MM.1S (cell line): ENCODE results near the gene IPCEF1.

Experiments
- DNase-seq: peaks from one replicate; pipeline ENCODE4 v3.0.0-alpha.2; 2015
- H2AFZ ChIP-seq: fragments of 300-600 bp; sonication (generic); 2 replicates; pipeline ENCODE4 v1.6.0; 2016; ENCODE audit warnings: antibody characterized with exemption, low read length
- H3F3A ChIP-seq: fragments of 300-600 bp; sonication (generic); 2 replicates; pipeline ENCODE4 v1.6.1; 2016; ENCODE audit warnings: mild to moderate bottlenecking, antibody characterized with exemption, low read length, moderate library complexity, mixed read lengths; ENCODE audit not compliant: insufficient read depth
- H3K27ac ChIP-seq: fragments of 300-600 bp; sonication (generic); 2 replicates; pipeline ENCODE4 v1.5.1; 2016; ENCODE audit warnings: mild to moderate bottlenecking, low read length
- H3K27me3 ChIP-seq: fragments of 300-600 bp; sonication (generic); replicated peaks from 2 replicates; pipeline ENCODE4 v1.6.0; 2016; ENCODE audit warnings: low read length; ENCODE audit not compliant: insufficient read depth
- H3K36me3 ChIP-seq: fragments of 300-600 bp; sonication (generic); replicated peaks from 2 replicates; pipeline ENCODE4 v1.6.1; 2016; ENCODE audit warnings: mild to moderate bottlenecking, low read length, mixed read lengths; ENCODE audit not compliant: insufficient read depth
- H3K4me1 ChIP-seq: fragments of 300-600 bp; sonication (generic); 2 replicates; pipeline ENCODE4 v1.6.1; 2016; ENCODE audit warnings: low read length, mixed read lengths
- H3K4me2 ChIP-seq: fragments of 300-600 bp; sonication (generic); 2 replicates; pipeline ENCODE4 v1.6.0; 2016; ENCODE audit warnings: low read depth, low read length
- H3K4me3 ChIP-seq: fragments of 300-600 bp; sonication (generic); 2 replicates; pipeline ENCODE4 v1.5.1; 2016; ENCODE audit warnings: low read length, mixed read lengths
- H3K79me2 ChIP-seq: fragments of 300-600 bp; sonication (generic); 2 replicates; pipeline ENCODE4 v1.6.1; 2016; ENCODE audit warnings: mixed run types, low read length, mixed read lengths
- H3K9ac ChIP-seq: fragments of 300-600 bp; sonication (generic); 2 replicates; pipeline ENCODE4 v1.6.1; 2016; ENCODE audit warnings: low read length, mixed read lengths
- H3K9me2 ChIP-seq: fragments of 300-600 bp; sonication (generic); replicated peaks from 2 replicates; pipeline ENCODE4 v1.6.1; 2016; ENCODE audit warnings: mild to moderate bottlenecking, low read length, mixed read lengths; ENCODE audit not compliant: insufficient read depth
- H3K9me3 ChIP-seq: fragments of 300-600 bp; sonication (generic); replicated peaks from 2 replicates; pipeline ENCODE4 v1.6.1; 2016; ENCODE audit warnings: mild to moderate bottlenecking, low read length, mixed read lengths; ENCODE audit not compliant: insufficient read depth
- H4K20me1 ChIP-seq: fragments of 300-600 bp; sonication (generic); 2 replicates; pipeline ENCODE4 v1.6.1; 2016; ENCODE audit warnings: mild to moderate bottlenecking, low read length, moderate library complexity, mixed read lengths; ENCODE audit not compliant: insufficient read depth
- EZH2 ChIP-seq: fragments of 300-600 bp; sonication (generic); optimal IDR thresholded peaks from 2 replicates; pipeline ENCODE3; 2017; ENCODE audit warnings: low read depth, mild to moderate bottlenecking, antibody characterized with exemption, low read length, mixed read lengths
- EZH2phosphoT487 ChIP-seq: fragments of 300-600 bp; sonication (generic); IDR thresholded peaks from 2 replicates; pipeline ENCODE4 v1.6.1; 2018; ENCODE audit warnings: antibody characterized with exemption, low read length
- TF ChIP-seq, protein P1 (sequence below): fragments of 300-600 bp; sonication (generic); IDR thresholded peaks from 2 replicates; pipeline ENCODE4 v1.5.1; 2016; ENCODE audit warnings: antibody characterized with exemption, low read length, mixed read lengths

IPCEF1 gene

DNA sequence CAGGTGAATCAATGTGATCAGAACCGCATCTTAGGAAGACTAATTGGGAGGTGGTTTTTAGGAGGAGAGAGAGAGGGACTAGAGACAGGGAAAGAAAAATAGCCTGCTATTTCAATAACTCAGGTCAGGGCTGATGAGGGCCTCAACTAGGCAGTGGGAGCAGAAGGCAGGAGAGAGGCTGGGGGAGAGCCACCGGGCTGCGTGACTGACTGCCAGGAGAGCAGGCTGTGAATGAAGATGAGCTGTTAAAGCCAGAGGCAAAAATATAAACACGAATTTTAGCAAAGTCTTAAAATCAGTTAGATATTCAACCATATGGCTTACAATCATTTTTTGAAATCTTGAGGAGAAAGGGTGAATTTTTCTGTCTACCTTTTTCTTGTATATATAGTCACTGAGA is 149.6 kb downstream of the IPCEF1 start:
- no peaks in the 10 kb centered on the region for H3K4me1 ChIP-seq
- no peak overlapping the region for H3K9ac ChIP-seq
- no peaks in the 10 kb centered on the region for H3K9me2 ChIP-seq
- no peaks in the 10 kb centered on the region for H3K79me2 ChIP-seq
- no peak overlapping the region for H3K4me2 ChIP-seq
- no peaks in the 10 kb centered on the region for H4K20me1 ChIP-seq
- no peak overlapping the region for H3K4me3 ChIP-seq
- no peak overlapping the region for H2AFZ ChIP-seq
- H3K36me3 ChIP-seq: no peaks in the 10 kb centered on the region
- TF ChIP-seq EZH2 (no peak), EZH2phosphoT487 (no peak)
- TF ChIP-seq, protein P1, sequence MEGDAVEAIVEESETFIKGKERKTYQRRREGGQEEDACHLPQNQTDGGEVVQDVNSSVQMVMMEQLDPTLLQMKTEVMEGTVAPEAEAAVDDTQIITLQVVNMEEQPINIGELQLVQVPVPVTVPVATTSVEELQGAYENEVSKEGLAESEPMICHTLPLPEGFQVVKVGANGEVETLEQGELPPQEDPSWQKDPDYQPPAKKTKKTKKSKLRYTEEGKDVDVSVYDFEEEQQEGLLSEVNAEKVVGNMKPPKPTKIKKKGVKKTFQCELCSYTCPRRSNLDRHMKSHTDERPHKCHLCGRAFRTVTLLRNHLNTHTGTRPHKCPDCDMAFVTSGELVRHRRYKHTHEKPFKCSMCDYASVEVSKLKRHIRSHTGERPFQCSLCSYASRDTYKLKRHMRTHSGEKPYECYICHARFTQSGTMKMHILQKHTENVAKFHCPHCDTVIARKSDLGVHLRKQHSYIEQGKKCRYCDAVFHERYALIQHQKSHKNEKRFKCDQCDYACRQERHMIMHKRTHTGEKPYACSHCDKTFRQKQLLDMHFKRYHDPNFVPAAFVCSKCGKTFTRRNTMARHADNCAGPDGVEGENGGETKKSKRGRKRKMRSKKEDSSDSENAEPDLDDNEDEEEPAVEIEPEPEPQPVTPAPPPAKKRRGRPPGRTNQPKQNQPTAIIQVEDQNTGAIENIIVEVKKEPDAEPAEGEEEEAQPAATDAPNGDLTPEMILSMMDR: no peak
- no peaks in the 10 kb centered on the region for H3K9me3 ChIP-seq
- DNase-seq: no peak
- no peak overlapping the region for H3K27ac ChIP-seq
- no peaks in the 10 kb centered on the region for H3F3A ChIP-seq
- H3K27me3 ChIP-seq: no peaks in the 10 kb centered on the region

DNA sequence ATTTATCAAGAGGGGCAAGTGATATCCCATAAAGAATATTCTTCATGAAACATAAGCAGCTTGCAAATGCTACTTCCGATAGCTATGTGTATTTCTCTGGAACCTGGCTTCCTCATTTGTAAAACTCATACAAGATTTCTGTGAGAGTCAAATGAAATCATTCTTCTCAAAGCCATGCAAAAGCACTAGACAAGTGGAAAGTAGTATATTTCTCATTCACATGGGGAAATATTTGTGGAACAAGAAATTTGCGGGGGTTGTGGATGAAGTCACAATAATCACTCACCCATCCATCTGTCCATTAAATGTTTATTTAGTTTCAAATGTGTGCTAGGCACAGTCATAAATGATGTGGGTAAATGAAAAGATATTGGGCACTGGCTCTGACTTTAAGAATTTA is 150.5 kb downstream of the IPCEF1 start:
- Histone ChIP-seq H3K9ac (no peak overlapping the region), H3K4me3 (no peak overlapping the region), H3K27me3 (no peaks in the 10 kb centered on the region), H3K9me3 (no peaks in the 10 kb centered on the region), H3F3A (no peaks in the 10 kb centered on the region), H3K4me2 (no peak overlapping the region), H3K9me2 (no peaks in the 10 kb centered on the region), H3K79me2 (no peaks in the 10 kb centered on the region), H3K4me1 (no peaks in the 10 kb centered on the region), H2AFZ (no peak overlapping the region), H4K20me1 (no peaks in the 10 kb centered on the region), H3K27ac (no peak overlapping the region), H3K36me3 (no peaks in the 10 kb centered on the region)
- DNase-seq: no peak
- no peak for TF ChIP-seq EZH2phosphoT487
- TF ChIP-seq, protein P1: no peak
- no peak for TF ChIP-seq EZH2

DNA sequence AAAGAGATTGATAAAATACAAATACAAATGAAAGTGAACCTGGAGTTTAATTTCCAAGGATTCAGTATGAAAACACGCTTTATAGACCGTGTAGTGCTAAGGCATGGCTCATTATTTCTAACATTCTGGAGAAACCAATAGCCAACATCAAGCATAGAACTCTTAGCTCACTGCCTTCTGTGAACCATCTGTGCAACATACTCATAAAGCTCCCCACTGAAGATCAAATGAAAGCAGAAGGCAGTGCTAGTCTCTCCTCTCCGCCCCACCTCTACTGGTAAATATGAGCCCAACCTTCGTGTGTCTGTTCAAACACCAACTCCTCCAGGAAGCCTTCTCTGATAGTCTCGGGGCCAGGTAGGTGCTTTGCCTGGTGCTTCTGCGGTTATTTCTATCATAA is 153.6 kb downstream of the IPCEF1 start:
- no peak overlapping the region for H2AFZ ChIP-seq
- no peaks in the 10 kb centered on the region for H3F3A ChIP-seq
- no peaks in the 10 kb centered on the region for H4K20me1 ChIP-seq
- no peaks in the 10 kb centered on the region for H3K9me3 ChIP-seq
- no peak overlapping the region for H3K9ac ChIP-seq
- no peak overlapping the region for H3K4me2 ChIP-seq
- no peaks in the 10 kb centered on the region for H3K4me1 ChIP-seq
- H3K4me3 ChIP-seq: no peak overlapping the region
- no peaks in the 10 kb centered on the region for H3K79me2 ChIP-seq
- H3K9me2 ChIP-seq: no peaks in the 10 kb centered on the region
- no peaks in the 10 kb centered on the region for H3K27me3 ChIP-seq
- no peaks in the 10 kb centered on the region for H3K36me3 ChIP-seq
- no peak overlapping the region for H3K27ac ChIP-seq
- no peak for DNase-seq
- TF ChIP-seq, protein P1: no peak
- TF ChIP-seq EZH2phosphoT487: no peak
- TF ChIP-seq EZH2: no peak
